OCI-LY3 (cell line): Measurements from ENCODE around the gene RNF166.

ENCODE experiments used
- CTCF ChIP-seq: fragments of 200-600, 300-600 bp; sonication (generic); IDR thresholded peaks from 2 replicates; pipeline ENCODE4 v1.5.1; 2014; ENCODE audit warnings: antibody characterized with exemption, low read length, low read depth
- EZH2phosphoT487 ChIP-seq: fragments of 200-600 bp; shearing (Covaris generic); IDR thresholded peaks from 2 replicates; pipeline ENCODE4 v1.6.1; 2018; ENCODE audit warnings: antibody characterized with exemption, mixed run types, low read depth

DNA sequence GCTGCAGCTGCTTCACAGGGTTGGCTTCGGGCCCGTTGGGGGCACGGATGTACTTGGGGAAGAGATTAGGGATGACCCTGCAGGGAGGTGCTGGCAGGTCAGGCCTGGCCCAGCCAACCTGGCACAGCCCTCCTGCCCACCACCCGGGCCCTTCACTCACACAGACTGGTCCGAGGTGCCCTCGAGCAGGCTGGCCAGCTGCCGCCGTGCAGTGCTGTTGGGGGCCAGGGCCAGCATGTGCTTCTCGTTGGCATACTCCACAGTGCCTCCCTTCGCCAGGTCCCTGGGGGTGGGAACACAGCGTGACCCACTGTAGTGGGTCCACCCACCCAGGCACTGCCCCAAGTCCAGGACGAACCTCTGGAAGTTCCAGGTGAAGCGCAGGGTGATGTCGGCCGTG is 10.0 kb upstream of the RNF166 start:
- no peak for TF ChIP-seq CTCF
- no peak for TF ChIP-seq EZH2phosphoT487
